PC-3 (cell line): Measurements from ENCODE around the gene TP63.

Experiments
- CTCF ChIP-seq: fragments of 300-600 bp; sonication (generic); conservative IDR thresholded peaks from 2 replicates; pipeline ENCODE4 v1.5.1; 2017; ENCODE audit warnings: antibody characterized with exemption, low read depth, mild to moderate bottlenecking, low read length
- EZH2 ChIP-seq: fragments of 300-600 bp; sonication (generic); IDR thresholded peaks from one replicate; pipeline ENCODE4 v1.6.1; 2017; ENCODE audit warnings: antibody characterized with exemption, mild to moderate bottlenecking, low read length; ENCODE audit not compliant: unreplicated experiment
- EZH2phosphoT487 ChIP-seq: fragments of 300-600 bp; sonication (generic); IDR thresholded peaks from 2 replicates; pipeline ENCODE4 v1.6.1; 2018; ENCODE audit warnings: mild to moderate bottlenecking, antibody characterized with exemption, low read length, borderline replicate concordance

- TF ChIP-seq CTCF (no peak), EZH2phosphoT487 (no peak), EZH2 (no peak)
These were observed 127.0 kb downstream of the TP63 start for GRCh38 chr3:189758186-189758585.
